Ammon's horn (tissue), 1 donor: ENCODE data around the gene WIPF1.
A peak's percentile ranks its signal among the peaks of the same experiment; 100 is the strongest.

Experiments used
- DNase-seq: peaks from one replicate; pipeline ENCODE4 v3.0.0-alpha.2; 2016; ENCODE audit warnings: low spot score

Gene WIPF1

GRCh38 chr2:174597009-174597344 lies 627 bp downstream of the WIPF1 start:
- no peak for DNase-seq

DNA sequence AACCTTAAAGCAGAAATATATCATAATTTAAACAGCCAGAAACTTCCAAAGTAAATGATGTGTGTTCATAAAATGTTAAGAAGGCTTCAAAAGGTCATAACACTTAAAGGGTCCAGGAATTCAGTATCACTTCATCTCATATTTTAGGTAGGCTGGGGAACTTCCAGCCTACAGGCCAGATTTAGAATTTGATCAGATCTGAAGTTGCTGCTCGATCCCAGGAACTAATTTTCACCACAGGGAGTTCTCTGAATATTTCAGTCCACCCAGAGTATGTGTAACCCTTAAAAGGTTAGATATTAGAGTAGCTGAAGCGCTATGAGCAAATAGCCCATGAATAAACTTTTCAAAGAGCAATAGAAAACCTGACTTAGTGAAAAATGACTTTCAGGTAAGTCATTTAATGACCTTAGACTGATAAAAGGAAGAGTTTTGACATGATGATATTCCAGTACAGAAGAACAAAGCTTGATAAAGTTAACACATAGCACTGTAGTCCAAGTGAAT lies 1.7 kb downstream of the WIPF1 start:
- no peak for DNase-seq

DNA sequence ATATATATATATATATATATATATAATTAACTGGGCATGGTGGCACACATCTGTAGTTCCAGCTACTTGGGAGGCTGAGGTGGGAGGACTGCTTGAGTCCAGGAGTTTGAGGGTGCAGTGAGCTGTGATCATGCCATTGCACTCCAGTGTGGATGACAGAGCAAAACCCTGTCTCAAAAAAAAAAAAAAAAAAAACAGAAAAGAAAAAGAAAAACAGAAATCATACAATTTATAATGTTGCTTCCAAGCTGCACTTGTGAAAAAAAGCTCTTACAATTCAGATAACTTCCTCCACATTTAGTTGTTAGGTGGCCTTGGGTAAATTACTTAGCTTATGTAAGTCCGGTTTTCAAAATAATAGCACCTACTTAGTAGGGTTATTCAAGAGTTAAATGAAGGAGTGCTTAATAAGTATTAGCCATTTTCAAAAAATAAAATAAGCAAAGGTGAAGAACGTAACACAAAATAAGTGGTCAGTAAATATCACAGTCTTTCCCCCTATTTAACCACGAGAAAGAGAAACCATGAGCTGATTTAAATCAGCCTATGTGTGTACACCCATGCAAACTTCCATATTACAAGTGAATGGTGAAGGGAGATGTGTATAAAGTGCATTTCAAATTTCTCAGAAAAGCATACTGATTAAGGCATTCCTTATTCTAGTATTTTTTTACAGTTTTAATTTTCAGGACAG lies 2.3 kb downstream of the WIPF1 start:
- DNase-seq, result no peak

DNA sequence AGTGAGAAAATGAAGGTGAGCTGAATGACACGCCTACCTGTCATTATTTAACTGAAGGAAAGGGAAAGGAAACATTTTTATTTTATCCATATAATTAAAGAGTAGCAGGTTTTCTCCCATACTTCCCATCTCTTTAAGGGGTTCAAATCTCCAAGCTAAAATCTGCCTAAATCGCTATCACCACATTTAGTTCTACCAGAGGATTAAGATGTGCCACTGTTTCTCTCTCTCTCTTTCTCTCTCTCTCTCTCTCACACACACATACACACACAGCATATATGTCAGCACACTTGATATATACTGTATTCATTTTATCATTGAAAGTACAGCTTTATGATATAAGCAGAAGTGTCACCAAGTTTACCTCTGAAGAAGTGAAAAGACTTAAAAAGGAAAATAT lies 3.1 kb downstream of the WIPF1 start:
- DNase-seq, result no peak

DNA sequence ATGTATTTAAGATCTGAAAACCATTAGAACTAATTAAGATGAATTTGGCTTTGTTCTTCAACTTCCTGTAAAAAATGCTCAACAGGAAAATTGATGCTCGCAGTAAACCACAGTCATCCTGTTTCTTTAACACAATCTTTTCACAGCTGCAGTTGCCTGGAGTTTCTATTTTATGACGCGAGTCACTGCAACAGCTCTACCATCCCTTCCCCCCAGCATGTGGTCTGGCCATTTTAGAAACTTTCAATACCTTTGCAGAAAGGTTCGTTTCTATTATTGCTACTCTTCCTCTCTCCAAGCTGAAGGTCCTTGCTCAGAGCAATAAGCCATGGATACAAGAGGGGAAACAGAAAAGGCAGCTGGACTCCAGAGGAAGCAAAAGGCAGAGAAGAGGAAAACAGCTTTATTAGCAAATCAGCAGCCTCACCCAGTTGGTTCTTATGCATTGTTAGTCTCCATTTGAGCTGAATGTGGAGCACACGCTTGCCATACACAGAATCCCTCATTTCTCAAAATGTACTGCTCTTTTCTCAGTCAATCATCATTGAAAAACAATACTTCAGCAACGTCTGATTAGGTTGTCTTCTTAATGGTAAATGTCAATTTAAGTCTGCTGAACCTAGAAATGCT lies 3.9 kb downstream of the WIPF1 start:
- peak; percentile 41 for DNase-seq

GRCh38 chr2:174593041-174593440 lies 4.6 kb downstream of the WIPF1 start:
- DNase-seq, result no peak

- DNase-seq, result no peak
Observed at GRCh38 chr2:174591740-174592139, 5.9 kb downstream of the WIPF1 start.

GRCh38 chr2:174590928-174591648 lies 6.5 kb downstream of the WIPF1 start:
- DNase-seq, result no peak

GRCh38 chr2:174590346-174590745 lies 7.3 kb downstream of the WIPF1 start:
- DNase-seq, result no peak

DNA sequence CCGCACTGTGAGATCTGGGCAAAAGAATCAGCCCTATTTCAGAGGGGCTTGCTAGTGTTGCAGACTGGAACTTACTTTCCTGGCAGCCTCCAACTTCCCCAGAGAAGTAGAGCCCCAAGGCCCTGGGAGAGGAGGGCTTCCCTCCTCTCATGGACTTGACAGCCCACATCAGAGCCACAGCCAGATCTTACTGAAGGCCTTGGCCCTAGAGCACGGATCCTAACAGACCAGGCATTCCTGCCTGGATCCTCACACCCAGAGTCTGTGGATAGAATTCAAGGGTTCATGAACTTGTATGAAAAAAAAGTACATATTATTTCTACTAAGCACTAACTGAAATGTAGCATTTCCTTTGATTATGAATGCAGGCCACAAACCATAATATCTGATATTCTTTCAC lies 8.3 kb downstream of the WIPF1 start:
- no peak for DNase-seq

GRCh38 chr2:174588463-174588862 lies 9.1 kb downstream of the WIPF1 start:
- no peak for DNase-seq

GRCh38 chr2:174587579-174587978 lies 10.0 kb downstream of the WIPF1 start:
- no peak for DNase-seq

DNA sequence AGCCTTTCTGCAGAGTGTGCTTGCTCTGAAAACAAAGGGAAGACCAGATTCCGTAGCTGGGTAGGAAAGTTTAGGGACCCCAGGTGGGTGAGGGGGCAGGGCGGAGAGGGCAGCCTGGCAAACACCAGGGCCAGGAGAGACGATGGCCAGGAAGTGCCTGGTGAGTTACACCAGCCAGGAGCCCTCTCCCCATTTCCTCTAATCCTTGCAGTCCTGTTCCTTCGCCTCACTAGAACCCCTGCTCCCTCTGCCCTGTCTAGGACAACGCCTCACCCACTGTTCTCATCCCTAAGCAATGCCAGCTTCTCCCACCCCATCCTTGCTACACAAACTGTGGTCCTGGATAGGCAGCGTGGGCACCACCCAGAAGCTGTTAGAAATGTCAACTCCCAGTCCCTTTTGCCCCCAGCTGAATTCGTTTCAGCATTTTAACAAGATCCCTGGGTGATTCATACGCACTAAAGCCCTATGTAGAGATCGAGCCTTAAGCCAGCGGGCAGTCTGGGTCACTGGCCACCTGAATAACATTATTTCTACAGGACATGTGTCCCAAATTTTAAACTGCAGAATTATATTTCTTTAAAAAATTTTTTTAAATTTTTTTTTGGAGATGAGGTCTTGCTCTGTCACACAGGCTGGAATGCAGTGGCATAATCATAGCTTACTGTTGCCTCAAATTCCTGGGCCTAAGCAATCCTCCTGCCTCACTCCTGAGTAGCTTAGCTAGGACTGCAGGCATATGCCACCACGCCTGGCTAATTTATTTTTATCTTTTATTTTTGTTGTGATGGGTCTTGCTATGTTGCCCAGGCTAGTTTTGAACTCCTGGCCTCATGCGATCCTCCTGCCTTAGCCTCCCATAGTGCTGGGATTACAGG lies 10.9 kb downstream of the WIPF1 start:
- no peak for DNase-seq

GRCh38 chr2:174585657-174586252 lies 11.8 kb downstream of the WIPF1 start:
- DNase-seq, result no peak

DNA sequence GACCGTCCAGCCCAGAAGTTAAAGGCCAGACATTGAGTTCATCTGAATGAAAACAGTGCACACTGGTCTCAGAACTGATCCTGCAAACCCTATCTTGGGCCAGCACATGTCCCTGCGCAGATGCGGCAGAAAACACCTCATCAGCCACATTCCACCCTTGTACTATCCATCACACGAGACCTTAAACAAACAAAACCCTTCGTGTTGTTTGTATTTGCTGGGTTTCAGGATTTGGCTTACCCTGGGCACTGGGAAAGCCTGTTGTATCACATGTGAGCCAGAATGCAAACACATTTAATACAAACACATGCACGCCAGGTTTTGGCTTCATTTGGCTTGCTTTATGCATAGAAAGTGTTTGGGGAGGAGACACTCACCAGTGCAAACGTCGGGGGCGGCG lies 12.5 kb downstream of the WIPF1 start:
- DNase-seq, result no peak

GRCh38 chr2:174581491-174581890 lies 16.1 kb downstream of the WIPF1 start:
- DNase-seq, result no peak

GRCh38 chr2:174580951-174581350 lies 16.7 kb downstream of the WIPF1 start:
- DNase-seq, result peak; percentile 64

- DNase-seq, result peak; percentile 73
Observed at GRCh38 chr2:174577967-174578589, 19.5 kb downstream of the WIPF1 start.

DNA sequence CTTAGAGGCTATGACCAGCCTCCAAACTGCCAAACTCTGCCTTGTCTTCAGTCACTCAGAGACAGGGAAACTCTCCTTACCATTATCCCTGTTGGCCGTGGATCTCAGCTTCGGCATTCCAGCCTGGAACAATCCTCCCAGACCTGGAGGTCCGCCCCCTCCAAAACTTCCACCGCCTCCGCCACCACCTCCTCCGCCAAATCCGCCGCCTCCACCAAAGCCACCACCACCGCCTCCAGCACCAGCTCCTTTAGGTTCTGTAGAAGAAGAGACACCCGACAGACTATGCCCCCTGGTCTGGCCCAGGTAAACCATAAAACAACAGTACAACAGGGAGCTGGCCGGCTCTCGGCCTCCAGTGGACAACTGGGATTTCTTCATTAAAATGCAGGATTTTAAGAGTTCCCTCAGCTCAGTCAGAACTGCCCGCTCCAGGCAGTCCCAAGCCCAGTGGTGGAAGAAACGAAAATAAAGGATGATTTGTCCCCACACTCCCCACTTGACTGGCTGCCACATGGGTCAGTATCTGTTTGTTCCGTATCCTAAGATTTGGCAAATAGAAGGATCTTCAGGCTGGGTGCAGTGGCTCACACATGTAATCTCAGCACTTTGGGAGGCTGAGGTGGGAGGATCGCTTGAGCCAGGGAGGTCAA lies 22.4 kb downstream of the WIPF1 start:
- no peak for DNase-seq

DNA sequence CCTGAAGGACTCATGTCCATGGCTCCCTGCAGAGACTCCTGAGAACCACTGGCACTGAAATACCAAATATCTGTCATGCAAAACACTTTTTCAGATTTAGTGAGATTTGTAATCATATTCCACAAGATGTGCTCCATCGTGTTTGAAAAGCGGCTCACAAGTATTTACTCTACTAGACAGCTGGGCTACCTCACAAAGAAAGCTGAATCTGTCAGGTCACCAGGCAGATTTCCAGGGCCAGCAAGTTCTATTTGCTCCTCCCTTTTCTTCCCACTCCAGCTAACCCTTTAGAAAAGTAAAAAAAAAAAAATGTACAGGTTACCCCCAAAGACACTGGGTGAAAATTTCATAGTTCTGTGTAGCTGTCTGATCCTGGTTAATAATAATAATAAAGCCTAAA lies 22.9 kb downstream of the WIPF1 start:
- DNase-seq, result no peak

GRCh38 chr2:174573621-174574081 lies 24.0 kb downstream of the WIPF1 start:
- DNase-seq, result no peak
